HG02759 (cell line): ENCODE results near the gene SEMA3F.
A peak's percentile ranks its signal among the peaks of the same experiment; 100 is the strongest.

Experiments
- ATAC-seq: cut with Tn5 transposase; IDR thresholded peaks from one replicate; pipeline ENCODE4 v1.9.1; 2021; ENCODE audit warnings: mild to moderate bottlenecking, moderate library complexity; ENCODE audit not compliant: unreplicated experiment

SEMA3F gene

DNA sequence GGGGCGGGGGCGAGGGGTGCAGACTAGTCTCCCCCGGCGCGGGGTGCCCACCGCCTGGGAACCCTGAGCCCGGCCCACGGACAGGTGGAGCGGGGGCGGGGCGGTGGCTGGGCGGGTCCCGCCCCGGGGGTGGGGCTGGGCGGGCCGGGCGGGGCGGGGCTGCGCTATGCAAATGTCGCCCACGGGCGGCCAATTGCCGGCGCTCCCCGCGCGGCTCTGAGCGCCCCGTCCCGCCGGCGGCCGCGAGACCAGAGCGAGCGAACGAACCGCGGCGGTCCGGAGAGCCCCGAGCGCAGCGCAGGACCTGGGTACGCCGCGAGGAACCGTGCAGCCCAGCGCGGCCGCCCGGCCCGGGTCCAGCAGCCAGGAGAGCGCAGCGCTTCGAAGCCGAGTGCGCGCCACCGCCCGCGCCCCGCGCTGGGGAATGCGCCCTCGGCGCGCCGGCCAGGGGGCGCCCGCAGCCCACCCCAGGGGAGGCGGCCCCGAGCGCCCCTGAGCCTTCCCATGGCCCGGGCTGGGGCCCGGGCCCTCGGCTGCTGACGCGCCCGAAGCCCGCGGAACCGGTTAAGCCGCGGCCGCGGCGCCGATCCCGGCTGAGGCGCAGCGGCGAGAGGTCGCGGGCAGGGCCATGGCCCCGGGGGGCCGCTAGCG is at the start of gene SEMA3F:
Gene SEMA3F, plus strand, starts transcription at position 485 of the 651 bp plus-strand sequence. CDS start 4,299 bp downstream, outside the sequence.
- peak; percentile 87 for ATAC-seq

DNA sequence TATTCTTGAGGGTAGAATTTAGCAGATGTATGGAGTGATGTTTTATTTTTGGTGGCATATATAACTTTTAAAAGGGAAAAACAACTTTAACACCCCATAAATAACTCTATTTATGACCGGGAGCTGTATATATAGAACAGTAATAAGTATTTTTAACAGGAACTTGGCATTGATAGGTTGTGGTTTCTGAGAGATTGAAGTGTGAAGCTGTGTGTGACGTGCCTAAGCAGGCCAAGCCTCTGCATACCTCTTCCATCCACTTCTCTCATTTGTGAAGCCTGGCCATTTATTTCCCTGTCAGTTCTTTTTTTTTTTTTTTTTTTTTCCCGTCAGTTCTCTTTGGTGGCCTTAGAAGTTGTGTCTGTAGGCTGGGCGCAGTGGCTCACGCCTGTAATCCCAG is 43.4 kb upstream of the SEMA3F start:
- no peak for ATAC-seq

DNA sequence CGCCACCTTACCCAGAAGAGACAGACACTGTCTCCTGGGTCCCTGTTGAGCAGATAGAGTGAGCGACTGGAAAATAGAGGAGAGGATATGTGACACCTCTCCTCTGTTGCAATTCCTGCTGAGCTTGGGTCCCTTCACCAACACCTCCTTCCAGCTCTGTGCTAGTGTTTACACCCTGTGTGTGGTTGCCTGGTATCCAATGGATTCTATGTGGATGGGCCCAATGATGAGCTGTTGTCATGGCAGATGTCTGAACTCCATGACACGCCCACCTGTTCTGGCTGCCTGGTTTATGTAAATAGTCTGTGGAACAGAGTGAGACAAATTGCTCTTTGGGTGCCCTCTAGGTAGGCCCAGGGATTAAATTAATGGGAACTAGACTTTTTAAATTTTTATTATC is 42.7 kb upstream of the SEMA3F start:
- ATAC-seq = no peak

DNA sequence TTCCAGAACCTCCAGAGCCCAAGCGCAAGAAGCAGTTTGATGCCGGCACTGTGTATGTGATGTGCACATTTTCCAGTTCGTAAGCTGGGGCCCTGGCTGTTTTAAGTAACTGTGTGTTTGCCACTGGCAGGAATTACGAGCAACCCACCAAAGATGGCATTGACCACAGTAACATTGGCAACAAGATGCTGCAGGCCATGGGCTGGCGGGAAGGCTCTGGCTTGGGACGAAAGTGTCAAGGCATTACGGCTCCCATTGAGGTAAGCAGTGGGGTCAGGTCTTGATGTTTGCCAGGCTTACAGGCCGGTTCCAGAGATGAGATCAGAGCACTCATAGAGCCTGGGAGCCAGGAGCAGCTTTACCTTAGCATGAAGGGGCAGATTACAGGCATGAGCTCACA is 38.0 kb upstream of the SEMA3F start:
- no peak for ATAC-seq

DNA sequence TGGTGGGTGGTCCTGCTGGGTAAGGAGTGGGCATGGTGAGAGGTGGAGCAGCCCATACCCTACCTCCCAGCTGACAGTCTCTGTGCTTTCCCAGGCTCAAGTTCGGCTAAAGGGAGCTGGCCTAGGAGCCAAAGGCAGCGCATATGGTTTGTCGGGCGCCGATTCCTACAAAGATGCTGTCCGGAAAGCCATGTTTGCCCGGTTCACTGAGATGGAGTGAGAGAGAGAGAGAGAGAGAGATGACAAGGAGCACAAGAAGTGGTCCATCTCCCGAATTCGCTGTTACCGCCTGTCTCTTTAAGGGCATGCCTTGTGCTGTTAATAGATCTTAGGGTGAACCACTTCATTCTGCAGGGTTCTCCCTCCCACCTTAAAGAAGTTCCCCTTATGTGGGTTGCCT is 36.9 kb upstream of the SEMA3F start:
- no peak for ATAC-seq

DNA sequence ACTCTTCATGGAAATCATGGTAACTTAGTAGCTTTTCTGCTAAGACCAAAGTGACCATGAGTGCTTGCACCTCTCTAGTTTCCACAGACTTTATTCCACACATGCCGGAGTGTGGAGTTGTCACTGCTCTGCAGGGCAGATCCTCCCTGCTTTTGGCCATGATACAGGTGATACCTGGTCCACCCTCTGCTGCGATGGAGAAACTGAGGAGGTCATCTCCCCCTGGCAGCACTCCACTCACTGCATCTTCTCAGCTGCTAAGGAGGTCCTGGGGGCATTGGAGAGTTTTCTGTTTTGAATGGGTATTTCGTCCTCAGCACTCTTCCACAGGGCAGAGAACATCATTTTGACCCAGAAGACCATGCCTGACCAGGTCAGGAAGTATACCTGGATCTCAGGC is 35.3 kb upstream of the SEMA3F start:
- no peak for ATAC-seq

DNA sequence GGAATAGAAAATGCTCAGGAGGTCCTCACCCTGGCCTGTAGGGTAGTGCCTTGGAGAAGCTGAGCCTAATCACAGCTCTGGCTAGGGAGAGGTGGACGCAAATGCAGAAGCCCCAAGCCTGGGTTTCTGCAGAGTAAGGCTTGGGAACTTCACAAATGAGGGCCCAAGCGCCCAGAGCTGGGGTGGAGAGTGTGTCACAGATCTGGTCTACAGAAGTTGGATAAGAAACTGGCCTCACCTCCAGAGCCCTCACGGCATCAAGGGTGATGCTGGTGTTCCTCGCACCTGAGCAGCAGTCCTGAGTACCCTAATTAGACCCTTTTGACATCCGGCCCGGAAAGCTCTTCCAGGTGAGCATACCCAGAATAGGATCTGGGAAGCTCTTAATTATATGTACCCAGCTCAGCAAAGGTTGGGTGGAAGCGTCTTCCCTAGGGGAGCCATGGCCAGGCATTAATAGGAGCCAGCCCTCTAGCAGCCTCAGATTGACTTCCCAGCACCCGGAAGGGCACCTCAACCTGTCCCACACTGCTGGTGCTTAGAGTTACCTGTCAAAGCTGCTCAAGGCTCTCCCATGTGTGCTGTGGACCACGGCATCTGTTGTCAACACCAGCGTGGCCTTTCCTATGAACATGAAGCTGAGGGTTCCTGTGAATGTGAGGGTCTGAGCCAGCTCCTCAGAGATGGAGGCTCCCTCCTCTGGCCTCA is 34.6 kb upstream of the SEMA3F start:
- no peak for ATAC-seq

DNA sequence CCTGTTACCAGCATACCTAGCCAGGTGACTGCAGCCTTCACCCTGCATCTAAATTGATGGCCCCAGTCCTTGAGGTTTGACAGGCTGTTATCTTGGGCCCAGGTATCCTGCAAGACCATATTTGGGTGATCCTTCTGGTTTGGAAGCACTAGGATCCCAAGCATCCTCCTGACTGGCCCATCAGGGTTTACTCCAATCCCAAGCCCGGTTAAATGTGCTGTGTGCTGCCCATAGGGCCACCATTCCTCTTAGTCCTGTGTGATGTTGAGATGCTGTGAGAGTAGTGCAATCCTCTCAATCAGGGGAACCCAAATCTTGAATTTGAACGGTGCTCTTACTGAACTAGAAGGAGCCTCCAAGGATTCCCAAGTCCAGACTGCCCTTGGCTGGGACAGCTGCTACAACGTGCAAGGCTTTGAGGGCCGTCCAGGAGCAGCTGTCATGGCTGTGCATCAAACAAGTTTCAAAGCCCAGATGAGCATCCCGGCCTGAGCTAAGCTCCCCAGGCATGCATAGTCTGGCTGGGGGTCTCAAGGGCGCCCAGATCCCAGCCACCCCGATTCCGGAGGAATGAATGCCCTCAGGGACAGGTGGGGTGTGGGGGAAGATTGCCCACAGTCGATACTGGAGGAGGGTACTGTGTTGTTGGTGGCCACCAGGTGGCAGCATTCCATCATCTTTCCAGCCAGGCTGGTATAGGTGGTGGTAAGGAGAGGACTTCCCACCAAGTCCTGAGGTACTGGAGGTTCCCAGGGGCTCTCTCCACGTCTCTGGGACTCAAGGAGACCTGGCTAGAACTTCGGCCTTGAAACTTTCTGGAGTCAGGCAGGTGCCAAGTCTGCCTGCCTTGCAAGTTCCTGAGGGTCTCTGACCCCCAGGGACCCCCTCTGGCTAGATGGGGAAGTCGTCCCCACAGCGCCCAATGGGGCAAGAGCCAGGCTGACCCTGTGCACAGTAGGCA is 33.8 kb upstream of the SEMA3F start:
- peak; percentile 67 for ATAC-seq

DNA sequence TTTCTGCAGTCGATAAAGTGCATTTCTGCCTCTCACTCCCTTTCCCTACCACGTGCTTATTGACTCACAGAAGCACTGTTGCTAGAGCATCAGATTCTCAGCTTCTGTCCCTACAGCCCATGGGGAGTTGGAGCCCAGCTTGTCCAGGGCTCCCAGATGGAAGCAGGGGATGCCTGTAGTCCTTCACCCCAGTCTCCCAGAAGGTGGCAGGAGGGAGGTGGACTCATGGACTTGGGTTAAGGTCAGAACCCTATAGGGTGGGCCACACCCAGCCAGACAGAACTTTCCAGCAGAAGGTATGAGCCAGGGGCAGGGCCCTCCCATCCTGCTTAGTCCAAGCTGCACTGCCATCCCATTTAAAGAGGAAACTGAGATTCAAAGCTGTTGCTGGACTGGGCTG is 33.1 kb upstream of the SEMA3F start:
- no peak for ATAC-seq

DNA sequence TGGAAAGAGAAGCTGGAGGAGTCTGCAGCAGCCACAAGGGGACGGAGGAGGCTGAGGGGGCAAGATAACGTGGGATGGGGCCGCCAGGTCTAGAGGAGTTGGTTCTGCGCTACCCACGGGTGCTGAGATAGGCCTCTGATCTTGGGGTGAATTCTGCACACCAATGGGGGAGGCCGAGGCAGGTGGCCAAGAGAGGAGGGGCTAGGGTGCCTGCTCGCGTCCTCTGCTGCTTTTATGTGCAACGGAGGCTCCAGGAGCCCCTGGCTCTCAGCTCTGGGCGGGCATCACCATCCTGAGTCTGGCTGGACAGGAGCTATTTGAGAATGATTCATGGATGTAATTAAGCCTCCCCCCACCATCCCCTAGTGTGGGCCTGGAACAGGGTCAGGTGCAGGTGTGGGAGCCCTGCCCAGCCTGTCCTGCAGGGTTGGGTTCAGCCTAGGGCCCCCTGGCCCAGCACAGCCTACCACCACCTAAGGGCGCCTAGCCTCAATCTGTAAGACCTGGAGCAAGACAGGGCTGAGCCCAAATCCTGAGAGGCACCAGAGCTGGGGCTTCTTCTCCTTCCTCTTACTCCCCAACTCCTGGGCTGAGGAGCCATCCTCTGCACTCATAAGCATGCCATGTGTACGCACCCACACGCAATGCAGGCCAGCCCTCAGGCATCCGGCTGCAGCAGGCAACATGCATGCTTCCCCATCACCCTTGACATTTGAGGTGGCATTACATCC is 32.3 kb upstream of the SEMA3F start:
- ATAC-seq = no peak

DNA sequence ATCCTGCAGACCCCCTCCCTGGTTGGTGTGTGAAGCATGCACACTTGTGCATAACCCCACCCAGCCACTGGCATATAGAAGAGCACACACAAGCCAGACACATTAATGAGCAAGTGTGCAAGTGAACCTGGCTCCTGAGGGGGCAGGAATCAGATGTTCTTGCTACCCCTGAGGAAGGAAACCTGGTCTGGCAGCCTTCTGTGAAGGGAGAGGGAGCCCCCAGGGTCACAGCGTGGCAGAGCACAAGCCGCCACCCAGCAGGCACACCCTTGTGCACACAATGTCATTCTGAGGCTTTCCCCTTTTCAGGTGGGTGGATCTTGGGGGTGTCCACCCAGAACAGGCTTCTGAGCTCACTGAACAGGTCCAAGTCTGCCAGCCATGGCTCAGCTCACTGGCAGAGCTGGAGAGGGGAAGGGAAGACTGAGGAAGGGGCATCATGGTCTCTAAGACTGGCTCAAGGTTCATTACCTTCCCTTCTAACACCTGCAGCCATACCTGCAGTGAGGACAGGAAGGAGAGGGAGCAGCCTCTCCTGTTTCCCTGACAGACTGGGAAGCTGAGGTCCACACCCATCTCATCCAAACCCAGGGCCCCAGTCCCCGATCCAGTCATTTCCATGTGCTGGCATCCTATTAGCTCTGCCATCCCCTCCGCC is 31.6 kb upstream of the SEMA3F start:
- ATAC-seq = no peak

DNA sequence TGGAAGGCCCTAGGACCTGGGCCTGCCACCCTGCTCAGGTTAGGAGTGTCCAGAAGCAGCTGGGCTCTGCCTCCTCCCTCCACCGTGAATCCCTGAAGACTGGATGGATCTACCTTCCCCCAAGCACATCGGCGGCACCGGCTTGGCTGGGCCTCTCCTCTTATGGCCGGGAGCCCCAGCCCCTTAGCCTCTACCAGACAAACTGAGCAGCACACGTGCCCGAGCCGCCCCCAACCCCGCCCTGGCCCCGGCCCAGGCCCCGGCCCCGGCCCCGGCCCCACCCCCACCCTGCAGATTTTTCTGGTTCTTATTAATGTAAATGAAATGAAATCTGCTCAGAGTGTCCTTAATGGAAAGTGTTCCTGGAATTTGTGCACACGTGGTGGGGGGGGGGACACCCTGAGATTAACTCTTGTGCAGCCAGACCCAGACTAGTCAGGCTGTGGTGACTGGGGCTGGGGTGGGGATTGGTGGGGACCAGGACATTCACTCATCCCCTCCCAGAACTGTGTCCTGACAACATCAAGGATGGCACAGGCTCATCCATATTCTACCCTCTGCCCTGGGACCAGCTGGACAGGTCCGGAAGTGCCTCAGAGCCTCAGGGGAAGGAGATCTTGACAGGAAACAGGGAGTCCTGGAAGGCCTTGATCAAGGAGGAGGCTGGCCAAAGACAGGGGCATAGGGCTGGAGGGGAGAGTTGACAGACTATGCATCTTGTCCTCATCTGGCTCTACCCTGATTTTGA is 30.9 kb upstream of the SEMA3F start:
- ATAC-seq = no peak

DNA sequence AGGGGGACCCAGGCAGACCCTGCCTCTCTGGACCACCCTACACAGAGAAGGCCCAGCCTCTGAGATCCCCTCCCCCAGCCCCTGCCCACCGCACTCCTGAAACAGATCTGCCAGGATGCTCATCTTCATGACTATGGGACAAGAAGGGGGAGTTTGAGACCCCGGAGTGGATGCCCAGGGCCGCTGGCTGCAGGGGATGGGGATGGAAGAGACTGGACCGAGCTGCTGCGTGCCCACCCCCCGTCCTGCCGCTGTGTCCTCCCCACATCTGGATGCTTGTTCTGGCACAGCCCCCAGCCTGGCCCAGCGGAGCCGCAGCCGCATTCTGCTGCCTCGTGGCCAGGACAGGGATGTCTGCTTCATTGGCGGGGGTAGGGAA is 30.3 kb upstream of the SEMA3F start:
- ATAC-seq = no peak

DNA sequence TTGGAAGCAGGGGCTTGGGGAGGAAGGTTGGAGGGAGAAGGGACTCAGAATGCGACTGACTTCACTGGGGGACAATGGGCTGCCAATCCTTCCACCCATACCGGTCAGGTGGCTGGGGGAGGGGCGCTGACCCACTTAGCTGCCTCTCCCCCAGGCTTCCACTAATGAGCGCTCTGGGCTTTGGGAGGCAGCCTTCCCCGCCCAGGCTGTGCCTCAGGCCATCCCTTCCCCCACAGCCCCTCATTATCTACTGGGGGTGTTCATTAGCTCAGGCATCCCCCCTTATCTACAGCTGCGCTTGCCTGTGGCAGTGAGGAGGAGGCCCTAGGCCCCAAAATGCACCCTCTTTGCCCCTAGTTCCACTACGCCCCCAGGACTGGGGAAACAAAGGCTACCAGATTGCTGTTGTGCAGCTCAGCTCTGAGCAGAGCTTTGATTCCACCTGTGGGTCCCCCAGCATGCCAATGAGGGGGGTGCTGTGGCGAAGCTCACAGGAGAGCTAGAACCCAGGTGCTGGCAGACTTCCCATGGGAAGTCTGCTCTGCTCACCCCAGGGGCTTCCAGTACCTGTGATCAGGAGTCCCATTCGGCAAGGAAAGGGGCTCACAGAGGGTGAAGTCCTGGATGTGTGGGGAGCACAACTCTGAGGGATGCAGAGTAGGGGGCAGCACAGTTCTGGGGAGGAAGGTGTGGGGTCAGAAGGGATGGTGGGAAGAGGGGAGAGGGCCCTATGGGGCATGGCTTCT is 29.4 kb upstream of the SEMA3F start:
- ATAC-seq = no peak

DNA sequence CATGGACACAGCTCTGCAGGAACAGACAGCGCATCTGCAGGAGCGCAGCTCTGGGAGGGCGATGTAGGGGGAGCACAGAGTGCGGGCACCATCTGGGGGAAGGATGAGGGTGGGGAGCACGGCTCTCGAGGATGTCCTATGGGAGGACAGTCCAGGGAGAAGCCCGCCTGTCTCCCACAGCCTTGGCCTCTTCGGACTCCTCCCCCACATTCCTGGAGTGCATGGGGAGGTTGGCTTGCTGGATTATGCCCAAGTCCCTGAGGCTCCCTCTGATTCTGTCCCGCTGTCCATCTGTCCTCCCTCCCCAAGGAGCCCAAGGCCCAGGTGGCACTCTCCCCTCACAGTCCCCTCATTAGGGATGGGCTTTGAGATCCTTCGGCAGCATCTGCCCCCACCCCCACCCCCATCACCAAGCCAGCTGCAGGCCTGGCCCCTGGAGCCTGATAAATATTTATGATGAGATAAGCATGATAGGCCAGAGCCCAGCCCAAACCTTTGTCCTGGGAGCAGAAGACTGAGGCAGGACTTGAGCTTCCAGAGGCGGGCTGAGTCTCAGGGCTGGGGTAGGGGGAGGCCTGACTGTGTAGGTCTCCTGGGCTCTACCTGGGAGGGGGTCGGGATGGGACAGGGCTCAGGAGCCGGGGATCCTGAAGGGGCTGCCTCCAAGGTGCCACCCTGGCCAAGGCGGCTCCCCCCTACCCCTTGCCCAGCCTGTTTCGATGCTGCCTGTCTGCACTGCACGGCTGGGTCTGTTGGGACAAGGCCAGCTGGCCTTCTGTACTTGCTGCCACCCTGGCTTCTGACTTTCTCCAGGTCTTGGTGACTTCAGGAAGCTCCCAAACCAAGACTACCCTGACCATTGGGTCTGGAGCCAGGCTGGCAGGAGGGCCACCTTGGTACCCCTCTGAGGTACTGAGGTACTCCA is 28.6 kb upstream of the SEMA3F start:
- no peak for ATAC-seq

DNA sequence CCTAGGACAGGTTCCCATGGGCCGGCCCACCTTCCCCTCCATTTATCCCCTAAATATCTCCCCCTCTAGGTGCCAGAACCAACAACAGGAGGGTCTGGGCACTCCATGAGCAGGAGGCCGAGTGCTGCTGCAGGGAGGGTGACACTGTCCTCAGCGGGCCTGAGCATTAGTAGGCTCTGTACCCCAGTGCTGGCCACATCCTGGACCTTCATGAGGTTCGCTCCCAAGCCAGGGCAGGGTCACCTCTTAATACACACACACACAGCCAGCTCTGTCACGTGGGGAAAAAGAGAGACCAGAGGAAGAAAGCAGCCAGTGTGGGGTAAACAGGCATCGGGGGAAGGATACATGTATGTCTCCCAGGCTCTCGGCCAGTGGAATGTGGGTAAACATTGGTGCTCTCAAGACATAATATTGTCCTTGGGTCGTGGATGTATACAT is 27.9 kb upstream of the SEMA3F start:
- ATAC-seq = no peak

DNA sequence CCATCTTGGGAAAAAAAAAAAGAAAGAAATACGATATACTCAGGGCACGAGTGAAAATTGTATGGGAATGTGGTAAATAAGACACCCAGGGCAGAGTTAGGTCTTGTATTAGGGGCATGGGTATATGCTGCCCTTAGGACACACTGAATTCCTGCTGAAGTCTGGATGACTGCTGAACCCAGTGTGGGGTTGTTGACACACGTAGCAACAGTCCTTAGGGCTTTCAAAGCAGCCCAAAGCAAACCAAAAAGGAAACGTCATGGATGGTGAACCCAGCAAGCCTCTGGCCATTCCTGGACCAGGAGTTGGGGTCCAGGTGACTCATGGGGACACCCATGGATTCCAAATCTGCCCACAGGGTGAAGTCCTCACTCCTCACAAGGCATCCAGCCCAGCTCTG is 27.1 kb upstream of the SEMA3F start:
- no peak for ATAC-seq

DNA sequence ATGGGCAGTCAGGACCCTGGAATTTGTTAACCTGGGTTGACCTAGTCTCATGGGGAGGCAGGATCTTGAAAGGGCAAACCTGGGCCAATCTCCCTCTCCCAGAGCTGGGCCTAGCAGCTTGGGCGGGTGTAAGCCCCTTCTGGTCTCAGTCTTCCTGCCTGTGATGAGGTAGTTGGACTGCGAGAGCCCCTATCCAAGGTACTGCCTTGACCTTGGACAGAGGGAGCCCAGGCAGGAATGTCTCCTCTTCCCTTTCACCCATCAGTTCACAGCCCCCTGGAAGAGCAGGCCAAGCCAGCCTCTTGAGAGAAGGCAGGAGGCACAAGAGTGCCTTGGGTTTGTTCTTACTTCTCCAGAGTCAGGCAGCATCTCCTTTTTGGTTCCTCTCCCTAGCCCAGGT is 24.7 kb upstream of the SEMA3F start:
- ATAC-seq = no peak
